Measurements from ENCODE around the gene FBXO45. TPM values are rescaled to one million over a fixed set of nuclear protein-coding genes. Genes with fewer than 3 reads are reported as not detected.

Gene FBXO45
- total RNA-seq, 1 experiment from 2014 or later: 18.6 TPM

- no peaks in the 10 kb centered on the region for H3K4me1 ChIP-seq (ENCODE audit: insufficient read depth, low read length)
- H3K14ac ChIP-seq (ENCODE audit: insufficient read depth, low read length): no peak overlapping the region
- H4K8ac ChIP-seq (replicated peaks; ENCODE audit: insufficient read length, low read depth, low read length): no peak overlapping the region
- H3K4me1 Mint-ChIP-seq: peaks cover 22 to 23% of the 10 kb centered on the region in 2 experiments
- no peaks in the 10 kb centered on the region for H4K20me1 ChIP-seq (ENCODE audit: control insufficient read depth, insufficient read depth, insufficient read length)
- peaks cover 0 to 3% (median 0%) of the 10 kb centered on the region in 3 experiments; a peak in 2 of 7 replicates for H3K36me3 Mint-ChIP-seq (ENCODE audit: insufficient read depth in 1 of 3, low read depth in 3 of 3)
- peaks cover 7% of the 10 kb centered on the region for H3K23me2 ChIP-seq (ENCODE audit: insufficient read length, low read depth, low read length, poor library complexity, severe bottlenecking)
- no peak overlapping the region for H2BK15ac ChIP-seq (ENCODE audit: low read depth, low read length)
- no peak overlapping the region for H3K23ac ChIP-seq (ENCODE audit: insufficient read length, low read depth, low read length)
- no peak overlapping the region for H3K4ac ChIP-seq (ENCODE audit: low read depth, low read length)
- H3K18ac ChIP-seq (ENCODE audit: insufficient read length, low read depth, low read length): no peak overlapping the region
- WGBS (ENCODE audit: extremely low coverage, insufficient read length, low lambda C conversion rate): no CpG with 5 or more reads among the region's 8 CpGs
- no peaks in the 10 kb centered on the region for H3K27me3 ChIP-seq (ENCODE audit: insufficient read depth, low read length)
- H3K4me3 Mint-ChIP-seq: no peak overlapping the region
- TF ChIP-seq CTCF (conservative IDR thresholded peaks at IDR 0.05): no peak
- H3T11ph ChIP-seq (ENCODE audit: low read length): no peak overlapping the region
- no peak overlapping the region for H2BK5ac ChIP-seq (ENCODE audit: insufficient read length, low read length)
- H3K27ac ChIP-seq (ENCODE audit: insufficient read length, low read depth, low read length): no peak overlapping the region
- DNase-seq: no peak
- H3K9me3 ChIP-seq (ENCODE audit: control insufficient read depth, low read depth, low read length): no peaks in the 10 kb centered on the region
- no peaks in the 10 kb centered on the region for H3K9me3 Mint-ChIP-seq
- no peak overlapping the region for H3K9ac ChIP-seq (ENCODE audit: extremely low read depth, insufficient read length, low read length)
- no peak overlapping the region for H2AK5ac ChIP-seq (ENCODE audit: insufficient read length, low read length)
- H3K79me2 ChIP-seq (ENCODE audit: insufficient read depth, low read length): no peaks in the 10 kb centered on the region
- H3K56ac ChIP-seq (ENCODE audit: insufficient read length, low read depth, low read length): no peak overlapping the region
- no peak overlapping the region for H2AFZ ChIP-seq (ENCODE audit: low read length)
- no peaks in the 10 kb centered on the region for H3K79me1 ChIP-seq (ENCODE audit: insufficient read depth, low read depth, low read length, poor library complexity, severe bottlenecking)
- no peaks in the 10 kb centered on the region; the same call in 1 of the 2 replicates for H3K27me3 Mint-ChIP-seq (ENCODE audit: low read depth)
- H4K5ac ChIP-seq (ENCODE audit: insufficient read length, low read depth, low read length): no peak overlapping the region
- no peak overlapping the region for H2BK20ac ChIP-seq (ENCODE audit: low read depth, low read length, poor library complexity, severe bottlenecking)
- H2BK12ac ChIP-seq (ENCODE audit: insufficient read length, low read depth, low read length): no peak overlapping the region
- H3K4me2 ChIP-seq (ENCODE audit: insufficient read depth, insufficient read length, low read length): no peak overlapping the region
- no peak overlapping the region for H2BK120ac ChIP-seq (ENCODE audit: low read depth, low read length, poor library complexity, severe bottlenecking)
- peak overlapping the region in 2 of 3 experiments; percentile 41 to 65; a peak in 2 of 7 replicates for H3K27ac Mint-ChIP-seq
- no peak overlapping the region for H4K91ac ChIP-seq (ENCODE audit: insufficient read length, low read depth, low read length)
These were observed 59.4 kb downstream of the FBXO45 start for GRCh38 chr3:196627918-196628231.

Data from H9 (cell line).